Kasumi-1 (cell line): ENCODE data around the gene ITGBL1.
A peak's percentile ranks its signal among the peaks of the same experiment; 100 is the strongest.
"Not testable (repeated sequence)": the region's sequence is repeated elsewhere in the genome, so short reads cannot be mapped to it uniquely, and the experiment has no call there.

Experiments
- DNase-seq, 2 experiments: peaks; one replicate each; lab custom pipeline; 2025; lab: John Stamatoyannopoulos, UW

ITGBL1 gene

GRCh38 chr13:101511766-101512165 is 59.3 kb downstream of the ITGBL1 start:
- no peak for DNase-seq

GRCh38 chr13:101512650-101513049 is 60.2 kb downstream of the ITGBL1 start:
- no peak for DNase-seq

GRCh38 chr13:101514100-101514499 is 61.6 kb downstream of the ITGBL1 start:
- DNase-seq = no peak

GRCh38 chr13:101514695-101515275 is 62.3 kb downstream of the ITGBL1 start:
- peak; percentile 58 to 80 for DNase-seq

- DNase-seq = no peak
Observed at GRCh38 chr13:101515504-101515903, 63.0 kb downstream of the ITGBL1 start.

GRCh38 chr13:101516262-101516661 is 63.8 kb downstream of the ITGBL1 start:
- no peak for DNase-seq

GRCh38 chr13:101520672-101521071 is 68.2 kb downstream of the ITGBL1 start:
- peak; percentile 78 to 87 for DNase-seq

- DNase-seq = no peak
Observed at GRCh38 chr13:101521371-101521770, 68.9 kb downstream of the ITGBL1 start.

GRCh38 chr13:101522607-101523006 is 70.1 kb downstream of the ITGBL1 start:
- DNase-seq = no peak

GRCh38 chr13:101523154-101524131 is 71.0 kb downstream of the ITGBL1 start:
- DNase-seq = no peak

- no peak for DNase-seq
Observed at GRCh38 chr13:101527130-101527529, 74.7 kb downstream of the ITGBL1 start.

- no peak for DNase-seq
Observed at GRCh38 chr13:101529422-101529821, 76.9 kb downstream of the ITGBL1 start.

GRCh38 chr13:101530293-101530692 is 77.8 kb downstream of the ITGBL1 start:
- no peak for DNase-seq

- DNase-seq = no peak
Observed at GRCh38 chr13:101535192-101535746, 82.8 kb downstream of the ITGBL1 start.

- no peak for DNase-seq
Observed at GRCh38 chr13:101536079-101536478, 83.6 kb downstream of the ITGBL1 start.

GRCh38 chr13:101544544-101544943 is 92.1 kb downstream of the ITGBL1 start:
- DNase-seq = not testable (repeated sequence)

- DNase-seq = no peak
Observed at GRCh38 chr13:101544979-101545378, 92.5 kb downstream of the ITGBL1 start.

GRCh38 chr13:101545521-101545920 is 93.0 kb downstream of the ITGBL1 start:
- no peak for DNase-seq

- no peak for DNase-seq
Observed at GRCh38 chr13:101552286-101552685, 99.8 kb downstream of the ITGBL1 start.

- DNase-seq = no peak
Observed at GRCh38 chr13:101552786-101553185, 100.3 kb downstream of the ITGBL1 start.

GRCh38 chr13:101554420-101555125 is 102.1 kb downstream of the ITGBL1 start:
- DNase-seq = no peak

GRCh38 chr13:101555610-101556009 is 103.1 kb downstream of the ITGBL1 start:
- DNase-seq = no peak
